Erythroblast (primary cell): ENCODE data around the gene SLC36A1.
"Not testable (repeated sequence)": the region's sequence is repeated elsewhere in the genome, so short reads cannot be mapped to it uniquely, and the experiment has no call there.

Source experiments
- DNase-seq, 2 experiments: peaks; one replicate each; lab custom pipeline; 2025; lab: John Stamatoyannopoulos, UW
- GATA1 ChIP-seq: IDR thresholded peaks from 2 replicates; pipeline ENCODE4 v1.6.1; 2011; ENCODE audit warnings: low read depth, mild to moderate bottlenecking, control low read depth, low read length, moderate library complexity
- POLR2A ChIP-seq: IDR thresholded peaks from 2 replicates; pipeline ENCODE4 v1.6.1; 2011; ENCODE audit warnings: mild to moderate bottlenecking, low read length

The SLC36A1 gene

DNA sequence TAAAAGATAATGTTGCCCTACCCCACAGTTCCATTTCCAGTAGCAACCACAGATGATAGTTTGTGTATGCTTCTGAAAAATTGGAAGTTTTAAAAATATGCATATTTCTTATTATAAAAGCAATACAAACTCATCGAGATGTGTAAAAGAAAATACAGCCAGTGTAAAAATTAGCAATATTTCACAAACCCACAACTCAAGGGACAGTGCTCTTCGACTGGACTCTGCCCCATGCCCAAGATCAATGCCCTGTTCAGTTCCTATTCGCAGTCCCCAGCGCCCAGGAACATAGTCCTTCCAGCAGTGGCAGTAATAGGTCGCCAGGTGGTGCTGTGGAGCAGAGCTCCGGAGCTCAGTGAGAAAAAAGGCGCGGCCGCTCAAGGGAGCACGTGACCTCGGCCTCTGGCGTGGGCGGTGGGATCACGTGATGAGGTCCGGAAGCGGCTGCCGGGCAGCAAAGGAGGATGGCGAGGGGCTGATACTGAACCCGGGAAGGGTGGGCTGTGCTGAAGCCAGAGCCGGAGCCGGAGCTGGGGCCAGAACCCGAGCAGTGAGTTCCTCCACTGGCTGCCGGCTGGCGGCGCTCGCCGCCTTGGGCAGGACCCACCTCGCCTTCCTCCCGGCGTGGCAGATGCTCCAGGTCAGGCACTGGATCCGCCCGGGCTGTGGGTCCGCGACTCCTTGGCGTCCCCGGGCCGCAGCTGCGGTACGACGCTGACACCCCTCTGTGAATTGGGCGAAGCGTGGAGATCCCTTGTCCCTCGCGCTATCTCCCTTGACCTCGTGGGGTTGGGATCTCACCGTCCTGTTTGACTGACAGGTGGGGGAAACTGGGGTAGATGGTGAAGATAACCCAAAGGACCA lies at the start of gene SLC36A1:
Gene SLC36A1, plus strand, starts transcription at position 430 of the 864 bp plus-strand sequence. CDS start 11,190 bp downstream, outside the sequence.
- peak; percentile 95 to 97 for DNase-seq

DNA sequence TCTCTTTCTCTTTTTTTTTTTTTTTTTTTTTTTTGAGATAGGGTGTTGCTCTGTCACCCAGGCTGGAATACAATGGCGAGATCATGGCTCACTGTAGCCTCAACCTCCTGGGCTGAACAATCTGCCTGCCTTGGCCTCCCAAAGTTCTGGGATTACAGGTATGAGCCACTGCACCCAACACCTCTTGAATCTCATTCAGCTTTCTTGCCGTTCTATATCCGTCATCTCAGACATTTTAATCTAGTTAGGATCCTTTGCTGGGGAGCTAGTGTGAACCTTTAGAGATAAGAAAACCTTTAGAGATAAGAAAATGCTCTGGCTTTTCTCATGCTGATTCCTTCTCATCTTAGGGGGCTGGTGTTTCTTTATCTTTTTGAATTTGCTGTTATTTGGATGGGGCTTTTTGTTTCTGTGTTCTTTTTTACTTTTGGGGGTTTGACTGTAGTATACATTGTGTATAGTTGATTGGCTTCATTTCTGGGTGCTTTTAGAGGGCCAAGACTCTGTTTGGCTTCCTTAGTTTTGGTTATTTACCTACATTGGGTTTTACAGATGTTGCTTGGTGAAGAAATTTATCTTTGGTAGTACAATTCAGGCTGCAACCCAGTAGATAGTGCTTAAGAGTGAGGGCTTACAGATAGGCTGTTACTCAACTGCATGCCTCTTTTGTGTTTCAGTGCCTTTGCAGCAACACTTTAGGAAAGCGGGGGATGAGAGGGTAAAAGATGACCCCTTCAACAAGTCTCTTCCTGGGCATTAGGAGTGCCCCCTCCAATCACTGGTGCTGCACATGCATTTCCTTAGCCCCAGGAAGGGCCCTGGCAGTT lies 41.9 kb upstream of the SLC36A1 start:
- no peak for TF ChIP-seq POLR2A
- TF ChIP-seq GATA1, result no peak
- peak; percentile 73 to 93 for DNase-seq

More for the DNA sequence above, at the start of gene SLC36A1:
- peak; percentile 62 for TF ChIP-seq POLR2A
- TF ChIP-seq GATA1, result no peak

DNA sequence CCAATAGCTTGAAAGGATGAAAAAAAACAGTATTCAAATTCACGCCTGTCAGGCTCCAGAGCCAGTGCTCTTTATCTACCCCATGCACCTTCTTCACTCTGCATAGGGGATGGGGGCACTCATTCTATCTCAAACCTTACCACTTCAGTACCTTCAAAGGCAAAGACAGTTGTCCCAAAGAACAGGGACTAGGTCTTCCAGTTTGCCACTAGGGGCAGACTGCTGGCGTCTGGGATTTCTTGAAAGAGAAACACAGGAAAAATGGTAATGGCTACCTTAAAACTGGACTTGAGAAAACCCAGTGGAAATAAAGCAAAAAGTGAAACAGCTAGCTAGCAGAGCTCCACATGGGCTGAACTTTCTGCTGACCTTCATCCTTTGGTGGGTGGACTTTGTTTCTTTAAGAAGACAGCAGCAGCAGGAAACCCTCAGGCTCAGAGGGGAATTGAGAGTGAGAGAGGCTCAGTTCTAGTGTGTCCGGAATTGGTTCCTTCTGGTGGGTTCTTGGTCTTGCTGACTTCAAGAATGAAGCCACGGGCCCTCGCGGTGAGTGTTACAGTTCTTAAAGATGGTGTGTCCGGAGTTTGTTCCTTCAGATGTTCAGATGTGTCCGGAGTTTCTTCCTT lies 41.0 kb upstream of the SLC36A1 start:
- peak; percentile 74 to 92 for DNase-seq
- TF ChIP-seq POLR2A (no peak), GATA1 (no peak)

DNA sequence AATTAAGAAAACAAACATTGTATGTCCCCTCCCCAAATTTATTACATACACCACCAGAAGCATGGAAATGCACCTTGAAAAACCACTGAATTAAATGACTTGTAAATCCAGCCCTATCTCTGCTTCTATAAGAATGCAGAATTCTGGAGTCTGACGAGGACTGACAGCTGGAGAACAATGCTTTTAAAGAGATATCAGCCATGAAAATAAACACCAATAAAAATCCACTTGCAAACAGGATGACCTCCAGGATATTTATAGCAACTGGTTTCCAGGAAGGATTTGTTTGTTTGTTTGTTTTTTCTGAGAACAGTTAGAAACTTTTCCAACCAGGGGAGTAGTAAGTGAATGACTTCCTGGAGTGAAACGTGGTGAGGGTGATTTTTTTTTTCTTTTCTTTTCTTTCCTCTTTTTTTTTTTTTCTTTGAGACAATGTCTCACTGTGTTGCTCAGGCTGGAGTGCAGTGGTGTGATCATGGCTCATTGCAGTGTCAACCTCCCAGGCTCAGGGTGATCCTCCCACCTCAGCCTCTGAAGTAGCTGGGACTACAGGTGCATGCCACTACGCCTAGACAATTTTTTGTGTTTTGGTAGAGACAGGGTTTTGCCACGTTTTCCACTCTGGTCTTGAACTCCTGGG lies 38.7 kb upstream of the SLC36A1 start:
- peak in 1 of 2 experiments; percentile 24 for DNase-seq
- no peak for TF ChIP-seq POLR2A
- no peak for TF ChIP-seq GATA1

DNA sequence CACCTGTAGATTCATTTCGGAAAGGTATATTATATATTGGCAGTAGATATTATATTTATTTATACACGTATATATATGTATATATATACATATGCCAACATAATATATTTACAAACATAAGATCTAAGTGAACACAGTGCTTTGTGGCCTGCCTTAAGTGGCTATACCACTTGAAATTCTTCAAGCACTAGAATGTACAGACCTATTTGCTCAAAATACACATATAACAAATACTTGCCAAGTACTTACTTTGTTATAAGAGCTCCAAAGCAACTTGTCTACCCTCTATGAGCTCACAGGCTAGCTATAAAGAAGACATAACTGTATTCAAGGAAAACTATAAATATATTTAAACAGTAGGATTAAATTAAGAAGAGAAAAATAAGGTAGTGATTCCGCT lies 33.6 kb upstream of the SLC36A1 start:
- no peak for DNase-seq
- no peak for TF ChIP-seq GATA1
- no peak for TF ChIP-seq POLR2A

DNA sequence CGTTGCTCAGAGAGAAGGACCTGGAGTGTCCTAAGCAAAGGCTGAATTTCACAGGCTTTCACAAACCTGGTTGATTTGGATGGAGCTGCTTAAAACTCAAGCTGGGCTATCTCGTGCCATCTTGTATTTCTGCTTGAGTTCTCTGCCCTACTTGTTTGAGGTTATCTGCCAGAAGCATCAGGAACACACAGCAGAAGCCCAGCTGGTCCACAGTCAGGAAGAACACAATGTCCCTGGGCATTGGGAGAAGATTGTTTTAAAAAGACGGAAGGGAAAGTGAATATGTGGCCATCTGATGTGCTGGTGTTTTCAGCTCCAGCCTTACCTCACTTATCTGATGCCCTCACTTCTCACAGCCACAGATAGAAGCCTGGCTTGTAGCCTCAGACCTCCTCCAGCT lies 32.9 kb upstream of the SLC36A1 start:
- TF ChIP-seq POLR2A (no peak), GATA1 (no peak)
- peak in 1 of 2 experiments; percentile 40 for DNase-seq

DNA sequence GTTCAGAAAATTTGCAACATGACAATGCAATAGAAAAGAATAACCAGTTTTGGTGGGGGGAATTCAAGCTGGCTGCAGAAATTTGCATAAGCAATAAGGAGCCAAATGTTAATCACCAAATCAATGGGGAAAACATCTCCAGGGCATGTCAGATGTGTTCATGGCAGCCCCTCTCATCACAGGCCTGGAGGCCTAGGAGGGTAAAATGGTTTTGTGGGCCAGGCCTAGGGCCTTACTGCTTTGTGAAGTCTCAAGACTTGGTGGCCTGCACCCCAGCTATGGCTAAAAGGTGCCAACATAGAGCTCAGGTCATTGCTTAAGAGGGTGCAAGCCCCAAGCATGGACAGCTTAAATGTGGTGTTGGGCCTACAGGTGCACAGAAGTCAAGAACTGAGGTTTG lies 29.7 kb upstream of the SLC36A1 start:
- peak in 1 of 2 experiments; percentile 36 for DNase-seq
- TF ChIP-seq POLR2A, result no peak
- TF ChIP-seq GATA1, result no peak

DNA sequence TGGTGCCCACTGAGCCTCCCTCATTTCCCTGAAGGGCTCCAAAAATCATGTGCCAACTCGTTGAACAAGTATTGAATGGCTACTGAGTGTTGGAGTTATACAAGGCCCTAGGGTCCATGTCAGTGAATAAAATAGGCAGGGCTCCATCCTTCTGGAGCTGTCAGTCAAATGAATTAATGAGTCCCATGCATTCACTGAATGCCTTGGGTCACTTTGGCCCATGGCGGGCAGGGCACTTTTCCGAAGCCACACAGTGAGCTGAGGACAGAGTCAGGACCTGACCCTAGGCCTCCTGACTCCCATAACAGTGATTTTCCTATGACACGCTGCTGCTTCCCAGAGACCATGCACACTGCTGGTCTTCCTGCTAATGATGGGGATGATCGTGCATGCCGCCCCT lies 27.3 kb upstream of the SLC36A1 start:
- DNase-seq, result no peak
- TF ChIP-seq GATA1 (no peak), POLR2A (no peak)

DNA sequence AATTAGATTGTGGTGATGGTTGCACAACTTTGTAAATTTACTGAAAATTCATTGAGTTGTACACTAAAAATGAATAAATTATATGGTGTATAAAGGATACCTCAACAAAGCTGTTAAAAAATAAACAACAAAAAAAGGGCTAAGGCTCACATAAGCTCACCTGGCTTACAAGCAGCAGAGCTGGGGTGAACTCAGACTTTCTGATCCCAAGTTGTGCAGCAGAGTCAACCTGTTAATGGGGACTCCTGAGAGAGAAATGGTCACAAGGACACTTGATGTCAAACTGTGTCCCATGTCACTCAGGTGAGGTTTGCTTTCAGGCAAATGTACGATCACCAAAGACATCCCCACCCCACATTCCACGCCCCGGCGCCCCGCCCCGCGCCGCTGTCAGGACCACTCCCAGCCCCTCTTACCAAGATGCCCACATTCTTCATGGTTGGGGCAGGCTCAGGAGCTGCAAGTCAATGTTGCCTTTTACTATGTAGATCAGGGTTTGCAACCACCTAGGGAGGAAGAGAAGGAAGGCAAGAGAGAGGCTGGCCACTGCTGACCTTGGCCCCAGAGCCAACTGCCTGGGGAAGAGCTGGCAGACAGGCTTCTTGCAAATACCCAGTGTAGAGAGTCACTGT lies 22.4 kb upstream of the SLC36A1 start:
- no peak for TF ChIP-seq POLR2A
- no peak for TF ChIP-seq GATA1
- no peak for DNase-seq

DNA sequence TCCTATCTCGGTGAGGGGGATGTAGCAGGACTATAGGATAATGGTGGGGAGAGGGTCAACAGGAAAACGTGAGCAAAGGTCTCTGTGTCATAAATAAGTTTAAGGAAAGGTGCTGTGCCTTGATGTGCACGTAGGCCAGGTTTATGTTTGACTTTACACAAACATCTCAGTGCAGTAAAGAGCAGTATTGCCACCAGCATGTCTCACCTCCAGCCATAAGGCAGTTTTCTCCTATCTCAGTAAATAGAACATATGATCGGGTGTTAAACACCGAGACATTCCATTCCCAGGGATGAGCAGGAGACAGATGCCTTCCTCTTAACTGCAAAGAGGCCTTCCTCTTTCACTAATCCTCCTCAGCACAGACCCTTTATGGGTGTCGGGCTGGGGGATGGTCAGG lies 21.1 kb upstream of the SLC36A1 start:
- not testable (repeated sequence) for DNase-seq

DNA sequence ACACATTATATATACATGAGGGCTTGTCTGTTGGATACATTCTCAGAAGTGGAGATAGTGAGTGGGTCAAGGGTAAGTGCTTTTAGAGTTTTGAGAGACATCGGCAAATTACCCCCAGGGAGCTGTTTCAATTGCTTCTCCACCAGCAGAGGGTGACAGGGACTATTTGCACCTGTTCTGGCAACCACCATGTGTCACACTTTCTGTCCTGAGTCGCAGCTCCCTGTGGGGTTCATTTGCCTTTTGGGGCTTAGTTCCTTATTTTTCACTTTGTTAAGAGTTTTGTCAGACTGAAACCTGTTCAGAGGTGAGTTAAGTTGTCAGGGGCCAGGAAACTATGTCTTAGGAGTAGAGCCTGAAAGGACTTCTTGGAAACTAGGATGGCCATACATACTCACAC lies 20.1 kb upstream of the SLC36A1 start:
- no peak for DNase-seq

DNA sequence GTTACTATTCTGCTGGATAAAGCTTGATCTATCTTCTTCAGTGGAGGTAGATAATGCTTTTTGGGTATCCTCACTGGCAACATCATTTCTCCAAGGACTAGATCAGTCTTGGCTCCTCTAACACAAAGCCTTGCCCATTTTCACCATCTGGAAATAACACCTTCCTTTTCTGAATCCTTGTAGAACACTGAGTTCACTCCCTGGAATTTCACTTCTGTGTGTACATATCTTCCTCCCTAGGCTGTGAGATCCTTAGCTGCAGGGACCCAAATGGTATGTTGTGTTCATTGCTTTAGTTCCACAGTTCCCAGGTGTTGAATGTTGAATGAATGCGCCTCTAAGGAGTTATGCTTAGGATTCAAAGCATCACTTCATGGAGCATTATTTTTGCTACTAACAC lies 16.7 kb upstream of the SLC36A1 start:
- TF ChIP-seq GATA1 (no peak), POLR2A (no peak)
- no peak for DNase-seq

More for the DNA sequence above, 20.1 kb upstream of the SLC36A1 start:
- no peak for TF ChIP-seq GATA1
- TF ChIP-seq POLR2A, result no peak

DNA sequence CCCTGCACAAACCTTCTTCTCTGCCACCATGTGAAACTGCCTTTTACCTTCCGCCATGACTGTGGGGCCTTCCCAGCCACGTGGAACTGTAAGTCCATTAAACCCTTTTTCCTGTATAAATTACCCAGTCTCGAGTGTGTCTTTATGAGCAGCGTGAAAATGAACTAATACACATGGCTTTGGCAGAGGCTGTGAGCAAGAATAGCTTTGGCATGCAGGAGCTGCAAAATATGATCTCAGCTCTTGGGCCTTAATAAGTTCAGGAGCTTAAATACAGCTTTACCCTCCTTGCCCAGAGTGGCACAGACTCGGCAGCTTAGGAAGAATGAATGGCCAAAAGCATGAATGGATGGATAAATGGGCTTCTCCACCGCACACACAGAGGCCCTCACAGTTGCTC lies 15.7 kb upstream of the SLC36A1 start:
- no peak for DNase-seq
- no peak for TF ChIP-seq GATA1
- no peak for TF ChIP-seq POLR2A

DNA sequence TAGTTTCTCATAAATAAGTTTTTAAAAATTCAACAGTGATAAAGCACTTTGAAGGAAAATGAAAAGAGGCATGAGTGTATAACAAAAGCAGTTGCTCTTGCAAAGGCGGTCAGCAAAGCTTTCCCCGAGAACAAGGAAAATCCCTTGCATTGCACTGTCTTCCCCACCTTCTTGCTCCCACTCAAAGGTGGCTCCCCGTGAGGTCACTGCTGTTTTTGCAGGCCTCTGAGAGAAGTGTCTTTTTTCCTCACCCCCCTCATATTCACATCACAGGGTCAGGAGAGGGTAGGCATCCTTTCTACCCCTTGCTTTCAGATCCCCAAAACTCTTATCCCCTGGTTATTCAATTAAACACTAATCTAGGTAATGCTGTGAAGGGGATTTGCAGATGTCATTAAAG lies 15.2 kb upstream of the SLC36A1 start:
- no peak for DNase-seq
- TF ChIP-seq POLR2A (no peak), GATA1 (no peak)
